Effector CD4-positive, alpha-beta T cell (primary cell): Measurements from ENCODE around the gene IP6K3.

Experiments
- DNase-seq: peaks from one replicate; pipeline ENCODE4 v3.0.0-alpha.2; 2020

The IP6K3 gene

GRCh38 chr6:33777398-33778388, 31.0 kb upstream of the IP6K3 start:
- DNase-seq: no peak

GRCh38 chr6:33776764-33777163, 30.1 kb upstream of the IP6K3 start:
- DNase-seq: no peak

- no peak for DNase-seq
Observed at GRCh38 chr6:33776186-33776585, 29.5 kb upstream of the IP6K3 start.

GRCh38 chr6:33774774-33775173, 28.1 kb upstream of the IP6K3 start:
- no peak for DNase-seq

- no peak for DNase-seq
Observed at GRCh38 chr6:33772902-33773472, 26.3 kb upstream of the IP6K3 start.

- DNase-seq: no peak
Observed at GRCh38 chr6:33772082-33772830, 25.6 kb upstream of the IP6K3 start.

GRCh38 chr6:33771146-33772081, 24.7 kb upstream of the IP6K3 start:
- peak; percentile 49 for DNase-seq

GRCh38 chr6:33770833-33771145, 24.1 kb upstream of the IP6K3 start:
- no peak for DNase-seq

- DNase-seq: no peak
Observed at GRCh38 chr6:33770124-33770832, 23.6 kb upstream of the IP6K3 start.

GRCh38 chr6:33769248-33769821, 22.6 kb upstream of the IP6K3 start:
- DNase-seq: no peak

- DNase-seq: peak; percentile 58
Observed at GRCh38 chr6:33768644-33769120, 22.0 kb upstream of the IP6K3 start.

GRCh38 chr6:33766921-33767907, 20.5 kb upstream of the IP6K3 start:
- no peak for DNase-seq

GRCh38 chr6:33765368-33765767, 18.7 kb upstream of the IP6K3 start:
- DNase-seq: no peak

GRCh38 chr6:33764036-33764435, 17.3 kb upstream of the IP6K3 start:
- DNase-seq: no peak

- DNase-seq: no peak
Observed at GRCh38 chr6:33763483-33763882, 16.8 kb upstream of the IP6K3 start.

GRCh38 chr6:33762713-33763112, 16.0 kb upstream of the IP6K3 start:
- no peak for DNase-seq

GRCh38 chr6:33761922-33762629, 15.4 kb upstream of the IP6K3 start:
- no peak for DNase-seq

GRCh38 chr6:33761581-33761921, 14.8 kb upstream of the IP6K3 start:
- DNase-seq: no peak

- DNase-seq: no peak
Observed at GRCh38 chr6:33759887-33760629, 13.4 kb upstream of the IP6K3 start.
